ENCODE measurements around the gene UBTF. TPM values are rescaled to one million over a fixed set of nuclear protein-coding genes. Genes with fewer than 3 reads are reported as not detected.
A peak's percentile ranks its signal among the peaks of the same experiment; 100 is the strongest.

Gene UBTF
- total RNA-seq, 1 experiment from 2014 or later, result 75.9 TPM

DNA sequence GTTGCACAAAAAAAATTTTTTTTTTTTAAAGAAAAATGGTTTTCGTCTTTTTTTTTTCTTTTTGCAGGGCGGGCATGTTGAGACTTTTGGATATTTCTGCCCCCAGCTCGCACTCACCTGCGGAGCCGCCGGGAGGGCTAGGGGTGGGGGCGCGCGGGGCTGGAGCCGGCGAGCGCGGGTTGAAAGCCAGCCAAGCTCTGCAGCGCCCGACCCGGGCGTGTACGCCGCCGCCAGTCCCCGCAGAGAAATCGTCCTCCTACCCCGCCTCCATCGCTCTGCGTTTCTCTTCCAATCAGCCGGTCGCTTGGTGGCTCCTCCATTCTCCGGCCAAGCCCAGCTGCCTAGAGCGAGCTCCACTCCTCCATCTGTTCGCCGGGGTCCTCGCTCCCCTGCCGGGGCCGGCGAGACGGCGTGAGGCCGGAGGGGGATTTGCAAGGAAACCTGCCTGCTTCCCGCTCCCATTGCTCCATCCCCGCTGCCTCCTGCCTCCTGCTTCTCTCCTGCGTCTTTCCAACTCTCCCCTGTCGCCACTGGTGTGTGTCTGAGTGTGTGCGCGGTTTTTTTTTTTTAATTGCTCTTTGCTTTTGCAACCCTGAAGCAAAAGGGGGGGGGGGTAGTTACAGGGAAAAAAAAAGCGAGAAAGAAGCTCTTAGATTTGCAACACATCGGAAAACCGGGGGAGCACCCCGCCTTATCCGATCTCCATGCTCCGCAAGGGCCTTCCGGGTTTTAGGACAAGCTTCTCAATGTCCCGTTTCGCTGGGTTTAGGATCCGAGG is 1.8 kb upstream of the UBTF start (continued):
- TF ChIP-seq TEAD1 (CRISPR knock-in tag; IDR thresholded peaks at IDR 0.05) (no peak), ZNF263 (CRISPR knock-in tag; IDR thresholded peaks at IDR 0.05; ENCODE audit: low read depth) (peak; percentile 21; the same call in 1 of the 2 replicates), MYBL2 (CRISPR knock-in tag; IDR thresholded peaks at IDR 0.05) (0 out of 2 replicates have a peak, but pooled peaks have one; percentile 29), NR3C1 (CRISPR knock-in tag; conservative IDR thresholded peaks at IDR 0.05; ENCODE audit: low read depth) (no peak), AR (CRISPR knock-in tag; IDR thresholded peaks at IDR 0.05) (no peak), TP53 (CRISPR knock-in tag; IDR thresholded peaks at IDR 0.05) (no peak), JUN (CRISPR knock-in tag; IDR thresholded peaks at IDR 0.05) (no peak), KAT7 (CRISPR knock-in tag; IDR thresholded peaks at IDR 0.05; ENCODE audit: borderline replicate concordance) (no peak), OVOL2 (CRISPR knock-in tag; IDR thresholded peaks at IDR 0.05; ENCODE audit: borderline replicate concordance) (no peak), GABPB1 (CRISPR knock-in tag; IDR thresholded peaks at IDR 0.05) (0 out of 2 replicates have a peak, but pooled peaks have one; percentile 29), ATF3 (CRISPR knock-in tag; conservative IDR thresholded peaks at IDR 0.05) (no peak), NFATC4 (CRISPR knock-in tag; IDR thresholded peaks at IDR 0.05) (no peak), ETV6 (CRISPR knock-in tag; IDR thresholded peaks at IDR 0.05) (0 out of 2 replicates have a peak, but pooled peaks have one; percentile 43), ZNF121 (CRISPR knock-in tag; IDR thresholded peaks at IDR 0.05) (no peak)
- TF ChIP-seq, protein P1, sequence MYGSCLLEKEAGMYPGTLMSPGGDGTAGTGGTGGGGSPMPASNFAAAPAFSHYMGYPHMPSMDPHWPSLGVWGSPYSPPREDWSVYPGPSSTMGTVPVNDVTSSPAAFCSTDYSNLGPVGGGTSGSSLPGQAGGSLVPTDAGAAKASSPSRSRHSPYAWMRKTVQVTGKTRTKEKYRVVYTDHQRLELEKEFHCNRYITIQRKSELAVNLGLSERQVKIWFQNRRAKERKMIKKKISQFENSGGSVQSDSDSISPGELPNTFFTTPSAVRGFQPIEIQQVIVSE (CRISPR knock-in tag; IDR thresholded peaks at IDR 0.05; ENCODE audit: borderline replicate concordance), result no peak

- peaks cover 17% of the 10 kb centered on the region for H3K4me1 Mint-ChIP-seq
- peak overlapping the region; percentile 87 for H3K4me3 Mint-ChIP-seq
- no peaks in the 10 kb centered on the region for H3K27me3 Mint-ChIP-seq (ENCODE audit: low read depth)
- ChIA-PET POLR2A (interaction anchor here (0.5 to 3.5 kb wide), 14 partner anchors 10 to 491 kb away, joined by 3 to 28 read pairs (median 4); partner anchors contain the start of genes NAGS, RUNDC3A and TMUB2), CTCF (interaction anchor here (0.6 to 4.7 kb wide), 26 partner anchors 10 to 303 kb away, joined by 3 to 73 read pairs (median 4); partner anchors contain the start of genes GRN, SLC25A39 and TMUB2)
- H3K27ac Mint-ChIP-seq, result peak overlapping the region; percentile 90; the same call in 1 of the 2 replicates
- DNase-seq (ENCODE audit: low spot score) (peak; percentile 52), ATAC-seq (peak; percentile 10)
- H3K9me3 Mint-ChIP-seq, result no peaks in the 10 kb centered on the region
- H3K36me3 Mint-ChIP-seq, result peaks cover 20% of the 10 kb centered on the region
- TF ChIP-seq GRHL2 (CRISPR knock-in tag; IDR thresholded peaks at IDR 0.05; ENCODE audit: insufficient replicate concordance, severe bottlenecking) (no peak), ZNF396 (CRISPR knock-in tag; IDR thresholded peaks at IDR 0.05; ENCODE audit: borderline replicate concordance) (no peak), ATF1 (CRISPR knock-in tag; IDR thresholded peaks at IDR 0.05) (no peak), EMX1 (CRISPR knock-in tag; IDR thresholded peaks at IDR 0.05) (no peak), E2F1 (CRISPR knock-in tag; IDR thresholded peaks at IDR 0.05) (no peak), PRRX2 (CRISPR knock-in tag; IDR thresholded peaks at IDR 0.05) (no peak), JUN (CRISPR knock-in tag; IDR thresholded peaks at IDR 0.05) (0 out of 2 replicates have a peak, but pooled peaks have one; percentile 20), ZNF423 (CRISPR knock-in tag; IDR thresholded peaks at IDR 0.05) (peak; percentile 70), TP53 (CRISPR knock-in tag; IDR thresholded peaks at IDR 0.05) (no peak), FOXP4 (CRISPR knock-in tag; IDR thresholded peaks at IDR 0.05) (peak; percentile 42; the same call in 1 of the 2 replicates), NR2C2 (CRISPR knock-in tag; IDR thresholded peaks at IDR 0.05) (no peak), IRF2 (CRISPR knock-in tag; IDR thresholded peaks at IDR 0.05; ENCODE audit: borderline replicate concordance, low read depth) (no peak), FOXK1 (CRISPR knock-in tag; IDR thresholded peaks at IDR 0.05) (no peak), CREB1 (CRISPR knock-in tag; IDR thresholded peaks at IDR 0.05) (0 out of 2 replicates have a peak, but pooled peaks have one; percentile 4)
- TF ChIP-seq, protein P2, sequence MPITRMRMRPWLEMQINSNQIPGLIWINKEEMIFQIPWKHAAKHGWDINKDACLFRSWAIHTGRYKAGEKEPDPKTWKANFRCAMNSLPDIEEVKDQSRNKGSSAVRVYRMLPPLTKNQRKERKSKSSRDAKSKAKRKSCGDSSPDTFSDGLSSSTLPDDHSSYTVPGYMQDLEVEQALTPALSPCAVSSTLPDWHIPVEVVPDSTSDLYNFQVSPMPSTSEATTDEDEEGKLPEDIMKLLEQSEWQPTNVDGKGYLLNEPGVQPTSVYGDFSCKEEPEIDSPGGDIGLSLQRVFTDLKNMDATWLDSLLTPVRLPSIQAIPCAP (CRISPR knock-in tag; IDR thresholded peaks at IDR 0.05), result no peak
Observed at GRCh38 chr17:44220213-44221083, 973 bp upstream of the UBTF start.
